Parathyroid adenoma (tissue), 2 donors: ENCODE data around the gene FOXD2.

ENCODE experiments used
- H2AFZ ChIP-seq: fragments of 300-600 bp; sonication (generic); one replicate; pipeline ENCODE4 v1.7.0; 2017; ENCODE audit warnings: antibody characterized with exemption, mild to moderate bottlenecking
- H3K27ac ChIP-seq: fragments of 300-600 bp; sonication (generic); one replicate; pipeline ENCODE4 v1.7.0; 2017
- H3K27me3 ChIP-seq: fragments of 300-600 bp; sonication (generic); one replicate; pipeline ENCODE4 v1.7.0; 2017; ENCODE audit warnings: low read length; ENCODE audit not compliant: control insufficient read depth, insufficient read depth
- H3K36me3 ChIP-seq: fragments of 300-600 bp; sonication (generic); one replicate; pipeline ENCODE4 v1.7.0; 2017; ENCODE audit warnings: low read length; ENCODE audit not compliant: control insufficient read depth, insufficient read depth
- H3K4me1 ChIP-seq: fragments of 300-600 bp; sonication (generic); one replicate; pipeline ENCODE4 v1.7.0; 2017; ENCODE audit warnings: control low read depth
- H3K4me2 ChIP-seq: fragments of 300-600 bp; sonication (generic); one replicate; pipeline ENCODE4 v1.7.0; 2017; ENCODE audit warnings: low read length
- H3K4me3 ChIP-seq: fragments of 300-600 bp; sonication (generic); one replicate; pipeline ENCODE4 v1.7.0; 2017; ENCODE audit warnings: low read depth, low read length
- H3K79me2 ChIP-seq: fragments of 300-600 bp; sonication (generic); one replicate; pipeline ENCODE4 v1.7.0; 2017; ENCODE audit warnings: control low read depth
- H3K9ac ChIP-seq: fragments of 300-600 bp; sonication (generic); one replicate; pipeline ENCODE4 v1.7.0; 2017; ENCODE audit warnings: mild to moderate bottlenecking
- H3K9me3 ChIP-seq: fragments of 300-600 bp; sonication (generic); one replicate; pipeline ENCODE4 v1.7.0; 2017; ENCODE audit warnings: low read length; ENCODE audit not compliant: control insufficient read depth
- TF ChIP-seq, protein P1 (sequence below): fragments of 300-600 bp; sonication (generic); IDR thresholded peaks from one replicate; pipeline ENCODE4 v1.7.0; 2017; ENCODE audit warnings: antibody characterized with exemption, mild to moderate bottlenecking
- donor health status: primary hyperparathyroidism.

FOXD2 gene

DNA sequence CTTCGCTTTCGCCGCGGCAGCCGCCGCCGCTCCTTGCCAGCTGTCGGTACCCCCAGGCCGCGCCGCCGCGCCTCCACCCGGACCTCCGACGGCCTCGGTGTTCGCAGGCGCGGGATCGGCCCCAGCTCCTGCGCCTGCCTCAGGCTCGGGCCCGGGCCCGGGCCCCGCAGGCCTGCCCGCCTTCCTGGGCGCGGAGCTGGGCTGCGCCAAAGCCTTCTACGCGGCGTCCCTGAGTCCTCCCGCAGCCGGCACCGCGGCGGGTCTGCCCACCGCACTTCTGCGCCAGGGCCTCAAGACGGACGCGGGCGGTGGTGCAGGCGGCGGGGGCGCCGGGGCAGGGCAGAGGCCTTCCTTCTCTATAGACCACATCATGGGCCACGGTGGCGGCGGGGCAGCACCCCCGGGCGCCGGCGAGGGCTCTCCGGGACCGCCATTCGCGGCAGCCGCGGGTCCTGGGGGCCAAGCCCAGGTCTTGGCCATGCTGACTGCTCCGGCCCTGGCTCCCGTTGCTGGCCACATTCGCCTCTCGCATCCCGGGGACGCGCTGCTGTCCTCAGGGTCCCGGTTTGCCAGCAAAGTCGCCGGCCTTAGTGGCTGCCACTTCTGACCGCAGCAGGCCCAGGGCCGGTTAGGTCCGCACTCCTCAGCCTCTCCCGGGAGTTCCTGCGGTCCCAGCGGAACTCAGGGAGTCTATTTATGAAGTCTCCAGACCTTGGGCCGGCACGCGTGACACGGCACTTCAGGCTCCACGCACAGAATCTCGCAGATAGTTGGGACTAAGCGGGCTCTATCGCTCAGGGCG is 1.4 kb downstream of the FOXD2 start:
- H3K4me1 ChIP-seq = no peaks in the 10 kb centered on the region
- no peak overlapping the region for H3K9ac ChIP-seq
- H3K79me2 ChIP-seq = no peaks in the 10 kb centered on the region
- H3K4me3 ChIP-seq = no peak overlapping the region
- no peaks in the 10 kb centered on the region for H3K36me3 ChIP-seq
- no peak overlapping the region for H3K27ac ChIP-seq
- H2AFZ ChIP-seq = no peak overlapping the region
- H3K27me3 ChIP-seq = peaks cover 5% of the 10 kb centered on the region
- TF ChIP-seq, protein P1, sequence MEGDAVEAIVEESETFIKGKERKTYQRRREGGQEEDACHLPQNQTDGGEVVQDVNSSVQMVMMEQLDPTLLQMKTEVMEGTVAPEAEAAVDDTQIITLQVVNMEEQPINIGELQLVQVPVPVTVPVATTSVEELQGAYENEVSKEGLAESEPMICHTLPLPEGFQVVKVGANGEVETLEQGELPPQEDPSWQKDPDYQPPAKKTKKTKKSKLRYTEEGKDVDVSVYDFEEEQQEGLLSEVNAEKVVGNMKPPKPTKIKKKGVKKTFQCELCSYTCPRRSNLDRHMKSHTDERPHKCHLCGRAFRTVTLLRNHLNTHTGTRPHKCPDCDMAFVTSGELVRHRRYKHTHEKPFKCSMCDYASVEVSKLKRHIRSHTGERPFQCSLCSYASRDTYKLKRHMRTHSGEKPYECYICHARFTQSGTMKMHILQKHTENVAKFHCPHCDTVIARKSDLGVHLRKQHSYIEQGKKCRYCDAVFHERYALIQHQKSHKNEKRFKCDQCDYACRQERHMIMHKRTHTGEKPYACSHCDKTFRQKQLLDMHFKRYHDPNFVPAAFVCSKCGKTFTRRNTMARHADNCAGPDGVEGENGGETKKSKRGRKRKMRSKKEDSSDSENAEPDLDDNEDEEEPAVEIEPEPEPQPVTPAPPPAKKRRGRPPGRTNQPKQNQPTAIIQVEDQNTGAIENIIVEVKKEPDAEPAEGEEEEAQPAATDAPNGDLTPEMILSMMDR = no peak
- no peak overlapping the region for H3K4me2 ChIP-seq
- H3K9me3 ChIP-seq = no peaks in the 10 kb centered on the region

DNA sequence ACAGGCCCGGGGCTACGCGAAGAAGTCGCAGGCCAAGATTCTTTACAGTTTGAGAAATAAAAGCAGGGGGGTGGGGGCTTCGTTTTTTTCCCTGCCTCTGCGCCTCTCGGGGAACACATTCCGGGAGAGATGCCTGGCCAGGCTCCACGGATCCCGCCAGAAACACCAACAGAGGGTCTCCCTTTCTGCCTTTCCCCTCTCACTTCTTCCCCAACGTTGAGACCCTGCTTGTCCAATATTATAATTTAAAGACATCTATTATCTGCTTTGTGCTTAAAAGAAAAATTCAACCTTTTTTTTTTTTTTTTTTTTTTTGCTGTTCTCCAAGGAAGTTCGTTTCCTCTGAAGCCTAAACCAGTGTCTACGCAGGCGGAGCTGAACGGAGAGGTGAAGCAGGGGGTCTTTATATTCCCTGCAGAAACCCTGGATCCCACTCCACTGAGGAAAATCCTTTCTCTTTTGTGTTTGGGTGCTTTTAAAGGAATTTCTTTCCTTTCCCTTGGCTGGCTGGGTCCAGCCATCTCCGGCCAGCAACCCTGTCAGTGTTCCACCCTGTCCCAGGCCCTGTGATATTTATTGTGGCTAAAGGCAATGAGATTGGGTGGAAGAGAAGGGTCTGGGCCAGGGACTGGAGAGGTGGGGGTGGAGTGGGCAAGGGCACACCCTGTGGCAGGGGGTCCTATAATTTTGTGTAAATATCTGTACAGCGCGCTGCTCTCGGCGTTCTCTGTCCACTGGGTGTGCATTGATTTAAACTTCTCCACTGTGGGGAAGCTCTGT is 2.2 kb downstream of the FOXD2 start:
- no peak overlapping the region for H3K4me3 ChIP-seq
- no peak overlapping the region for H3K9ac ChIP-seq
- no peaks in the 10 kb centered on the region for H3K9me3 ChIP-seq
- no peaks in the 10 kb centered on the region for H3K36me3 ChIP-seq
- TF ChIP-seq, protein P1 = no peak
- H3K4me2 ChIP-seq = no peak overlapping the region
- no peak overlapping the region for H3K27ac ChIP-seq
- H2AFZ ChIP-seq = no peak overlapping the region
- H3K79me2 ChIP-seq = no peaks in the 10 kb centered on the region
- H3K27me3 ChIP-seq = peaks cover 13% of the 10 kb centered on the region
- no peaks in the 10 kb centered on the region for H3K4me1 ChIP-seq

DNA sequence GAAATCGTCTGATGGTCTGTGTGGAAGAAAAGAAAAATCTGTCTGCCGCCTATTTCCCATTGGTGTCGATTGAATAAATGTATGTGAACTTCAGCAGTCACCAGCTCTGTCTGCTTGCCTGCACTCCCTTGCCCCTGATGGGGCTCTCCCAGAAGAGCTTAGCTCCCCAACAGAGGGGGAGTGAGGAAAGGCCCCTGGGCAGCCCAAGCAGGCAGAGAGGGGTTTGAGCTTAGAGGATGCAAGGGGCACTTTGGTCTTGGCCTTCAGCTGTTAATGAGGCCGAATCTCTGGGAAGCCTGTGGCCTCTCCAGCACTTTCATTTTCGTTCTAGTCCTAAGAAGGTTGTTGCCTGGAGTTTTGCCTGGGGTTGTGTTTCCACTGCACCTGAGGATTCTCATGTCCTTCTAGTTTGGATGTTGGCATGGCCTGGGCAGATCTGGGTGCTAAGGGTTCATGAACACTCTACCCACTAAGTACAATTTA is 2.8 kb downstream of the FOXD2 start:
- Histone ChIP-seq H3K4me1 (no peaks in the 10 kb centered on the region), H3K27ac (no peak overlapping the region), H3K9ac (no peak overlapping the region), H2AFZ (no peak overlapping the region), H3K27me3 (peaks cover 15% of the 10 kb centered on the region), H3K9me3 (no peaks in the 10 kb centered on the region), H3K4me2 (no peak overlapping the region), H3K79me2 (no peaks in the 10 kb centered on the region), H3K4me3 (no peak overlapping the region), H3K36me3 (no peaks in the 10 kb centered on the region)
- TF ChIP-seq, protein P1 = no peak

DNA sequence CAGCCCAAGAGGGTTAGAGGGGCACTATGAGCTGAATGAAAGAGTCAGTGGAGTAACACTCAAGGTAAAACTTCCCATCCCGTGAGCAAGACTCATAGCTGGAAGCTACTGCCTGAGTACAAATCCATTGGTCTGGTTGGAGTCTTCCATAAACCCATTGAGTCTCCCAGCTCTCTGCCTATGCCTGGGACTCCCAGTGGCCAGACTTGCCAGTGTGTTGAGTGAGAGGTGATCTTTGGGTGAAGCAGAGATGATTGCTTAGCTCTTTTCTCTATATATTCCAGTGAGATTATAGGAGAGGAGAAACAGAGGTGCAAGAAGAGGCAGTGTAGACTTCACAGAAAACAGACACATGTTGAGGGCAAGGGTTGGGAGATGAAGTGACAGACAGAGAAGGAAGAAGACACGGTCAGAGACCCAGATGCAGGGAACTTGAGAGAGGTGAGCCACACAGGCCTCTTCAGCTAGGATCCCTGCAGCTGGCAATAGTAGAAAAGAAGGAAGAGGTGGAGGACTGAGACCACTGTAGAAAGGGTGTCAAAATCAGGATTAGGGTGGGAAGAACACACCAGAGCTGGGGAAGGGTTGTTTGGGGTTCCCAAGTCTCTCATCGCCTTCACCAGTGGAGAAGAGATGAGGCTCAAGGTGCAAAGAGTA is 3.7 kb downstream of the FOXD2 start:
- TF ChIP-seq, protein P1 = no peak

More for the DNA sequence above, 3.7 kb downstream of the FOXD2 start:
- H3K9me3 ChIP-seq = no peaks in the 10 kb centered on the region
- H2AFZ ChIP-seq = no peak overlapping the region
- no peak overlapping the region for H3K27ac ChIP-seq
- no peak overlapping the region for H3K4me3 ChIP-seq
- H3K4me1 ChIP-seq = no peaks in the 10 kb centered on the region
- H3K79me2 ChIP-seq = no peaks in the 10 kb centered on the region
- H3K36me3 ChIP-seq = no peaks in the 10 kb centered on the region
- H3K4me2 ChIP-seq = no peak overlapping the region
- peaks cover 23% of the 10 kb centered on the region for H3K27me3 ChIP-seq
- H3K9ac ChIP-seq = no peak overlapping the region
